ENCODE measurements around the gene MED25.
A peak's percentile ranks its signal among the peaks of the same experiment; 100 is the strongest.

MED25 gene

GRCh38 chr19:49873129-49873521, 55.0 kb downstream of the MED25 start:
- no peak overlapping the region for H3K4me3 Mint-ChIP-seq
- peaks cover 3% of the 10 kb centered on the region for H3K36me3 Mint-ChIP-seq
- peaks cover 38% of the 10 kb centered on the region for H3K4me1 Mint-ChIP-seq
- ATAC-seq: no peak
- H3K27ac Mint-ChIP-seq: no peak overlapping the region
- no peaks in the 10 kb centered on the region for H3K9me3 Mint-ChIP-seq
- no peaks in the 10 kb centered on the region for H3K27me3 Mint-ChIP-seq

- Mint-ChIP-seq H3K9me3 (no peaks in the 10 kb centered on the region), H3K4me3 (no peak overlapping the region), H3K27ac (no peak overlapping the region), H3K36me3 (peaks cover 6% of the 10 kb centered on the region), H3K27me3 (no peaks in the 10 kb centered on the region), H3K4me1 (peaks cover 43% of the 10 kb centered on the region)
- ATAC-seq: no peak
Observed at GRCh38 chr19:49873834-49874233, 55.7 kb downstream of the MED25 start.

- no peak overlapping the region for H3K4me3 Mint-ChIP-seq
- peaks cover 12% of the 10 kb centered on the region for H3K36me3 Mint-ChIP-seq
- peaks cover 47% of the 10 kb centered on the region for H3K4me1 Mint-ChIP-seq
- no peak for ATAC-seq
- H3K27ac Mint-ChIP-seq: no peak overlapping the region
- H3K9me3 Mint-ChIP-seq: no peaks in the 10 kb centered on the region
- no peaks in the 10 kb centered on the region for H3K27me3 Mint-ChIP-seq
Observed at GRCh38 chr19:49874503-49875157, 56.5 kb downstream of the MED25 start.

GRCh38 chr19:49875177-49875576, 57.1 kb downstream of the MED25 start:
- Mint-ChIP-seq H3K27me3 (no peaks in the 10 kb centered on the region), H3K4me3 (no peak overlapping the region), H3K9me3 (no peaks in the 10 kb centered on the region), H3K27ac (no peak overlapping the region), H3K4me1 (peaks cover 45% of the 10 kb centered on the region), H3K36me3 (peaks cover 15% of the 10 kb centered on the region)
- no peak for ATAC-seq

- Mint-ChIP-seq H3K4me3 (no peak overlapping the region), H3K36me3 (peaks cover 23% of the 10 kb centered on the region), H3K27me3 (no peaks in the 10 kb centered on the region), H3K27ac (no peak overlapping the region), H3K4me1 (peaks cover 37% of the 10 kb centered on the region), H3K9me3 (no peaks in the 10 kb centered on the region)
- peak; percentile 9 for ATAC-seq
Observed at GRCh38 chr19:49875857-49876421, 57.9 kb downstream of the MED25 start.

- H3K9me3 Mint-ChIP-seq: no peaks in the 10 kb centered on the region
- peaks cover 29% of the 10 kb centered on the region for H3K36me3 Mint-ChIP-seq
- ATAC-seq: peak; percentile 79
- no peaks in the 10 kb centered on the region for H3K27me3 Mint-ChIP-seq
- H3K4me1 Mint-ChIP-seq: peaks cover 37% of the 10 kb centered on the region
- no peak overlapping the region for H3K27ac Mint-ChIP-seq
- H3K4me3 Mint-ChIP-seq: no peak overlapping the region
Observed at GRCh38 chr19:49876422-49877019, 58.4 kb downstream of the MED25 start.

GRCh38 chr19:49877020-49877878, 59.2 kb downstream of the MED25 start, which contains the start of the genes AKT1S1 and TBC1D17:
AKT1S1 (minus strand) TSS chr19:49877355; CDS start chr19:49873295, 4,060 bp downstream.
TBC1D17 (plus strand) TSS chr19:49877702; CDS start chr19:49877724, 22 bp downstream.
- peak; percentile 89 for ATAC-seq
- Mint-ChIP-seq H3K4me1 (peaks cover 34% of the 10 kb centered on the region), H3K36me3 (peaks cover 36% of the 10 kb centered on the region), H3K9me3 (no peaks in the 10 kb centered on the region), H3K27me3 (no peaks in the 10 kb centered on the region), H3K27ac (no peak within 1 kb of the TSS), H3K4me3 (no peak within 1 kb of the TSS)

- peak; percentile 84 for ATAC-seq
- no peaks in the 10 kb centered on the region for H3K9me3 Mint-ChIP-seq
- H3K27me3 Mint-ChIP-seq: no peaks in the 10 kb centered on the region
- no peak overlapping the region for H3K27ac Mint-ChIP-seq
- peaks cover 33% of the 10 kb centered on the region for H3K4me1 Mint-ChIP-seq
- peaks cover 45% of the 10 kb centered on the region for H3K36me3 Mint-ChIP-seq
- no peak overlapping the region for H3K4me3 Mint-ChIP-seq
Observed at GRCh38 chr19:49877879-49878743, 60.0 kb downstream of the MED25 start.

GRCh38 chr19:49878744-49879070, 60.6 kb downstream of the MED25 start:
- Mint-ChIP-seq H3K4me3 (no peak overlapping the region), H3K27me3 (no peaks in the 10 kb centered on the region), H3K4me1 (peaks cover 33% of the 10 kb centered on the region), H3K9me3 (no peaks in the 10 kb centered on the region), H3K27ac (no peak overlapping the region), H3K36me3 (peaks cover 51% of the 10 kb centered on the region)
- ATAC-seq: no peak

GRCh38 chr19:49879243-49879963, 61.3 kb downstream of the MED25 start:
- no peak overlapping the region for H3K4me3 Mint-ChIP-seq
- no peak for ATAC-seq
- peaks cover 56% of the 10 kb centered on the region for H3K36me3 Mint-ChIP-seq
- H3K27ac Mint-ChIP-seq: no peak overlapping the region
- H3K27me3 Mint-ChIP-seq: no peaks in the 10 kb centered on the region
- no peaks in the 10 kb centered on the region for H3K9me3 Mint-ChIP-seq
- H3K4me1 Mint-ChIP-seq: peaks cover 33% of the 10 kb centered on the region

GRCh38 chr19:49880162-49880869, 62.2 kb downstream of the MED25 start:
- no peak overlapping the region for H3K27ac Mint-ChIP-seq
- H3K36me3 Mint-ChIP-seq: peaks cover 65% of the 10 kb centered on the region
- no peak overlapping the region for H3K4me3 Mint-ChIP-seq
- peaks cover 26% of the 10 kb centered on the region for H3K4me1 Mint-ChIP-seq
- no peak for ATAC-seq
- no peaks in the 10 kb centered on the region for H3K27me3 Mint-ChIP-seq
- H3K9me3 Mint-ChIP-seq: no peaks in the 10 kb centered on the region

- peaks cover 68% of the 10 kb centered on the region for H3K36me3 Mint-ChIP-seq
- ATAC-seq: no peak
- H3K27ac Mint-ChIP-seq: no peak overlapping the region
- no peak overlapping the region for H3K4me3 Mint-ChIP-seq
- no peaks in the 10 kb centered on the region for H3K9me3 Mint-ChIP-seq
- H3K4me1 Mint-ChIP-seq: peaks cover 19% of the 10 kb centered on the region
- H3K27me3 Mint-ChIP-seq: no peaks in the 10 kb centered on the region
Observed at GRCh38 chr19:49881186-49881585, 63.1 kb downstream of the MED25 start.

GRCh38 chr19:49881672-49882394, 63.7 kb downstream of the MED25 start:
- Mint-ChIP-seq H3K27me3 (no peaks in the 10 kb centered on the region), H3K9me3 (no peaks in the 10 kb centered on the region), H3K4me1 (peaks cover 19% of the 10 kb centered on the region), H3K27ac (no peak overlapping the region), H3K36me3 (peaks cover 68% of the 10 kb centered on the region), H3K4me3 (no peak overlapping the region)
- no peak for ATAC-seq
